HG02623 (cell line): Measurements from ENCODE around the gene MIB1.
"Not testable (repeated sequence)": the region's sequence is repeated elsewhere in the genome, so short reads cannot be mapped to it uniquely, and the experiment has no call there.

ENCODE experiments used
- ATAC-seq: cut with Tn5 transposase; IDR thresholded peaks from one replicate; pipeline ENCODE4 v1.9.1; 2021; ENCODE audit warnings: moderate library complexity; ENCODE audit not compliant: unreplicated experiment

Gene MIB1

GRCh38 chr18:21740538-21741311 lies at the start of gene MIB1:
Gene MIB1, plus strand, starts transcription at chr18:21740792. Its CDS starts 792 bp downstream, at chr18:21741584.
- ATAC-seq: peak; percentile 97

- ATAC-seq: no peak
Observed at GRCh38 chr18:21693322-21693721, 47.3 kb upstream of the MIB1 start.

- no peak for ATAC-seq
Observed at GRCh38 chr18:21700528-21701075, 40.0 kb upstream of the MIB1 start.

- no peak for ATAC-seq
Observed at GRCh38 chr18:21701621-21702020, 39.0 kb upstream of the MIB1 start.

- no peak for ATAC-seq
Observed at GRCh38 chr18:21702602-21703001, 38.0 kb upstream of the MIB1 start.

- ATAC-seq: no peak
Observed at GRCh38 chr18:21703241-21703820, 37.3 kb upstream of the MIB1 start.

GRCh38 chr18:21704603-21705364 lies 35.8 kb upstream of the MIB1 start, which contains the start of gene ABHD3:
Gene ABHD3, minus strand, starts transcription at chr18:21704774. Its CDS starts 109 bp downstream, at chr18:21704665.
- peak; percentile 93 for ATAC-seq

- no peak for ATAC-seq
Observed at GRCh38 chr18:21706386-21706865, 34.2 kb upstream of the MIB1 start.

GRCh38 chr18:21707130-21707529 lies 33.5 kb upstream of the MIB1 start:
- not testable (repeated sequence) for ATAC-seq

GRCh38 chr18:21714474-21714873 lies 26.1 kb upstream of the MIB1 start:
- no peak for ATAC-seq

- no peak for ATAC-seq
Observed at GRCh38 chr18:21722687-21723086, 17.9 kb upstream of the MIB1 start.

- no peak for ATAC-seq
Observed at GRCh38 chr18:21725201-21725600, 15.4 kb upstream of the MIB1 start.

GRCh38 chr18:21727702-21728101 lies 12.9 kb upstream of the MIB1 start:
- no peak for ATAC-seq

- no peak for ATAC-seq
Observed at GRCh38 chr18:21733011-21733410, 7.6 kb upstream of the MIB1 start.

GRCh38 chr18:21735452-21736015 lies 5.1 kb upstream of the MIB1 start:
- no peak for ATAC-seq

- not testable (repeated sequence) for ATAC-seq
Observed at GRCh38 chr18:21736926-21737325, 3.7 kb upstream of the MIB1 start.

- peak; percentile 14 for ATAC-seq
Observed at GRCh38 chr18:21739604-21740537, 721 bp upstream of the MIB1 start.

GRCh38 chr18:21741312-21741561 lies 645 bp downstream of the MIB1 start:
- no peak for ATAC-seq

- peak; percentile 12 for ATAC-seq
Observed at GRCh38 chr18:21741562-21742314, 1.1 kb downstream of the MIB1 start.
